GM21717 (cell line): ENCODE measurements around the gene ENDOU.

Source experiments
- ATAC-seq: cut with Tn5 transposase; IDR thresholded peaks from one replicate; pipeline ENCODE4 v1.9.1; 2021; ENCODE audit warnings: mild to moderate bottlenecking, moderate library complexity; ENCODE audit not compliant: unreplicated experiment

Gene ENDOU

GRCh38 chr12:47757840-47758583 lies 32.7 kb upstream of the ENDOU start:
- ATAC-seq, result no peak

- ATAC-seq, result no peak
Measured at GRCh38 chr12:47757364-47757839, 32.1 kb upstream of the ENDOU start.

- peak; percentile 82 for ATAC-seq
Measured at GRCh38 chr12:47755655-47756562, 30.6 kb upstream of the ENDOU start.

- ATAC-seq, result peak; percentile 16
Measured at GRCh38 chr12:47754881-47755280, 29.6 kb upstream of the ENDOU start.

GRCh38 chr12:47754126-47754525 lies 28.8 kb upstream of the ENDOU start:
- no peak for ATAC-seq

- no peak for ATAC-seq
Measured at GRCh38 chr12:47753021-47754001, 28.0 kb upstream of the ENDOU start.

- ATAC-seq, result no peak
Measured at GRCh38 chr12:47752552-47752951, 27.3 kb upstream of the ENDOU start.

GRCh38 chr12:47752121-47752520 lies 26.8 kb upstream of the ENDOU start:
- no peak for ATAC-seq

GRCh38 chr12:47751561-47751960 lies 26.3 kb upstream of the ENDOU start:
- no peak for ATAC-seq

- ATAC-seq, result no peak
Measured at GRCh38 chr12:47750916-47751470, 25.7 kb upstream of the ENDOU start.

- ATAC-seq, result no peak
Measured at GRCh38 chr12:47750229-47750798, 25.0 kb upstream of the ENDOU start.

GRCh38 chr12:47748899-47749298 lies 23.6 kb upstream of the ENDOU start:
- ATAC-seq, result no peak

GRCh38 chr12:47748507-47748828 lies 23.2 kb upstream of the ENDOU start:
- no peak for ATAC-seq

GRCh38 chr12:47747596-47748506 lies 22.6 kb upstream of the ENDOU start:
- no peak for ATAC-seq

- no peak for ATAC-seq
Measured at GRCh38 chr12:47747126-47747525, 21.8 kb upstream of the ENDOU start.

- no peak for ATAC-seq
Measured at GRCh38 chr12:47746523-47746922, 21.2 kb upstream of the ENDOU start.

GRCh38 chr12:47746073-47746472 lies 20.8 kb upstream of the ENDOU start:
- ATAC-seq, result no peak

GRCh38 chr12:47745485-47746041 lies 20.3 kb upstream of the ENDOU start:
- ATAC-seq, result no peak
